H1 (cell line): ENCODE measurements around the gene EXD3. TPM values are rescaled to one million over a fixed set of nuclear protein-coding genes. Genes with fewer than 3 reads are reported as not detected.

Experiments
- CTCF ChIA-PET: fragments of 300-600 bp; sonication (Branson Sonifier 250); formaldehyde crosslinking; loops from one replicate; lab custom pipeline; 2021; ENCODE audit not compliant: partially characterized antibody; lab: Charles Lee
- POLR2A ChIA-PET: fragments of 300-600 bp; sonication (Branson Sonifier 250); formaldehyde crosslinking; loops from one replicate; lab custom pipeline; 2021; ENCODE audit warnings: inconsistent platforms; ENCODE audit not compliant: partially characterized antibody; lab: Charles Lee
- DNase-seq, 2 experiments: peaks; one replicate each; pipeline versions ENCODE4 v3.0.0 to v3.0.0-alpha.2; 2010 to 2022; ENCODE audit warnings: low spot score in 2 of 2, low read depth in 1 of 2, mixed read lengths in 1 of 2
- FAIRE-seq: peaks from 2 replicates; lab custom pipeline; 2011; peaks lifted over from hg19 to GRCh38; lab: Jason Lieb, UNC
- H2AFZ ChIP-seq: 2 replicates; pipeline ENCODE4 v1.8.1; 2012; ENCODE audit warnings: low read length, inconsistent platforms
- H2AK5ac ChIP-seq: 2 replicates; pipeline ENCODE4 v1.6.1; 2013; ENCODE audit warnings: low read depth, low read length
- H2BK120ac ChIP-seq: replicated peaks from 2 replicates; pipeline ENCODE3; 2013; ENCODE audit warnings: low read depth, low read length, inconsistent platforms
- H2BK12ac ChIP-seq: 2 replicates; pipeline ENCODE4 v1.6.1; 2013; ENCODE audit warnings: low read depth, low read length
- H2BK15ac ChIP-seq: 2 replicates; pipeline ENCODE4 v1.6.1; 2013; ENCODE audit warnings: low read length
- H2BK20ac ChIP-seq: 2 replicates; pipeline ENCODE4 v1.6.1; 2013; ENCODE audit warnings: low read length
- H2BK5ac ChIP-seq: 2 replicates; pipeline ENCODE4 v1.6.1; 2013; ENCODE audit warnings: low read depth, low read length
- H3K14ac ChIP-seq: 2 replicates; pipeline ENCODE4 v1.6.1; 2013; ENCODE audit warnings: inconsistent platforms; ENCODE audit not compliant: insufficient read length
- H3K18ac ChIP-seq: 2 replicates; pipeline ENCODE4 v1.6.1; 2013; ENCODE audit warnings: low read length; ENCODE audit errors: extremely low read depth
- H3K23ac ChIP-seq: 2 replicates; pipeline ENCODE4 v1.6.1; 2013; ENCODE audit warnings: inconsistent platforms; ENCODE audit not compliant: insufficient read length
- H3K23me2 ChIP-seq: 2 replicates; pipeline ENCODE4 v1.6.1; 2013; ENCODE audit warnings: low read depth, low read length
- H3K27ac ChIP-seq: 2 replicates; pipeline ENCODE4 v1.6.1; 2011; ENCODE audit warnings: low read depth, low read length, inconsistent platforms
- H3K27me3 ChIP-seq, 4 experiments: replicated peaks in 1 of 4; 1 replicate in 1 of 4; 2 replicates in 3 of 4; pipeline versions ENCODE4 v1.6.1 to v1.8.1; 2011 to 2013; ENCODE audit warnings: low read length in 3 of 4, mild to moderate bottlenecking in 3 of 4, inconsistent platforms in 2 of 4, mixed read lengths in 2 of 4, moderate library complexity in 1 of 4; ENCODE audit not compliant: control insufficient read depth in 3 of 4, insufficient read depth in 3 of 4; ENCODE audit errors: extremely low read depth in 1 of 4
- H3K36me3 ChIP-seq, 4 experiments: 2 replicates each; pipeline versions ENCODE4 v1.6.1 to v1.8.1; 2011 to 2013; ENCODE audit warnings: mild to moderate bottlenecking in 4 of 4, low read length in 3 of 4, moderate library complexity in 2 of 4, control low read depth in 1 of 4, inconsistent platforms in 1 of 4; ENCODE audit not compliant: insufficient read depth in 4 of 4, control insufficient read depth in 2 of 4
- H3K4ac ChIP-seq: replicated peaks from 2 replicates; pipeline ENCODE3; 2013; ENCODE audit warnings: low read length, low read depth, mixed read lengths, inconsistent platforms; ENCODE audit not compliant: insufficient read length
- H3K4me1 ChIP-seq, 4 experiments: replicated peaks in 1 of 4; 1 replicate in 1 of 4; 2 replicates in 3 of 4; pipeline versions ENCODE4 v1.6.1 to v1.8.1; 2011 to 2013; ENCODE audit warnings: low read length in 3 of 4, inconsistent platforms in 2 of 4, mixed read lengths in 1 of 4; ENCODE audit not compliant: insufficient read depth in 4 of 4, control insufficient read depth in 3 of 4
- H3K4me2 ChIP-seq, 2 experiments: 2 replicates each; pipeline versions ENCODE4 v1.6.1 to v1.8.1; 2011 to 2013; ENCODE audit warnings: low read depth in 2 of 2, low read length in 2 of 2, control low read depth in 1 of 2, inconsistent platforms in 1 of 2, mild to moderate bottlenecking in 1 of 2; ENCODE audit not compliant: insufficient read depth in 1 of 2
- H3K4me3 ChIP-seq, 4 experiments: fragments of 200-600, 300-600 bp in 1 of 4; sonication (generic), shearing (Covaris generic), sonication (Bioruptor Twin) in 1 of 4; 2 replicates each; pipeline versions ENCODE4 v1.5.1 to v1.8.1; 2011 to 2016; ENCODE audit warnings: low read length in 4 of 4, low read depth in 3 of 4, control low read depth in 2 of 4, inconsistent platforms in 2 of 4, mild to moderate bottlenecking in 2 of 4, mixed read lengths in 1 of 4, moderate library complexity in 1 of 4; ENCODE audit not compliant: insufficient read depth in 2 of 4; ENCODE audit errors: extremely low read depth in 1 of 4
- H3K56ac ChIP-seq: replicated peaks from 2 replicates; pipeline ENCODE3; 2013; ENCODE audit warnings: low read depth, mild to moderate bottlenecking, mixed read lengths, low read length, inconsistent platforms; ENCODE audit not compliant: insufficient read length
- H3K79me1 ChIP-seq: 2 replicates; pipeline ENCODE4 v1.6.1; 2013; ENCODE audit warnings: low read depth, low read length, control low read depth
- H3K79me2 ChIP-seq, 2 experiments: 2 replicates each; pipeline versions ENCODE4 v1.6.1 to v1.8.1; 2012 to 2013; ENCODE audit warnings: low read length in 2 of 2, mild to moderate bottlenecking in 2 of 2, inconsistent platforms in 1 of 2; ENCODE audit not compliant: insufficient read depth in 2 of 2, control insufficient read depth in 1 of 2
- H3K9ac ChIP-seq, 4 experiments: replicated peaks in 1 of 4; 1 replicate in 1 of 4; 2 replicates in 3 of 4; pipeline versions ENCODE4 v1.6.1 to v1.8.1; 2011 to 2013; ENCODE audit warnings: low read depth in 3 of 4, low read length in 3 of 4, control low read depth in 2 of 4, mild to moderate bottlenecking in 2 of 4, moderate library complexity in 2 of 4, inconsistent platforms in 1 of 4; ENCODE audit errors: extremely low read depth in 1 of 4
- H3K9me3 ChIP-seq, 2 experiments: 2 replicates each; pipeline versions ENCODE4 v1.6.1 to v1.8.1; 2012 to 2013; ENCODE audit warnings: mild to moderate bottlenecking in 2 of 2, moderate library complexity in 2 of 2, control low read depth in 1 of 2, inconsistent platforms in 1 of 2, low read depth in 1 of 2, low read length in 1 of 2, mixed read lengths in 1 of 2; ENCODE audit not compliant: insufficient read depth in 2 of 2
- H4K20me1 ChIP-seq, 2 experiments: replicated peaks in 1 of 2; 2 replicates each; pipeline versions ENCODE3 to v1.8.1; 2011 to 2013; ENCODE audit warnings: inconsistent platforms in 2 of 2, low read length in 2 of 2, mild to moderate bottlenecking in 1 of 2; ENCODE audit not compliant: insufficient read depth in 2 of 2, control insufficient read depth in 1 of 2
- H4K5ac ChIP-seq: 2 replicates; pipeline ENCODE4 v1.6.1; 2013; ENCODE audit warnings: low read length, low read depth, mixed read lengths, inconsistent platforms; ENCODE audit not compliant: insufficient read length
- H4K8ac ChIP-seq: 2 replicates; pipeline ENCODE4 v1.8.0; 2013; ENCODE audit warnings: mild to moderate bottlenecking, moderate library complexity, low read length, inconsistent platforms; ENCODE audit not compliant: insufficient read depth; ENCODE audit errors: extremely low read depth
- H4K91ac ChIP-seq: replicated peaks from 2 replicates; pipeline ENCODE3; 2013; ENCODE audit warnings: low read length, mixed read lengths, inconsistent platforms; ENCODE audit not compliant: insufficient read length
- GABPA ChIP-seq: IDR thresholded peaks from 2 replicates; pipeline ENCODE4 v1.6.1; 2011; ENCODE audit warnings: mild to moderate bottlenecking, low read length, moderate library complexity, borderline replicate concordance; ENCODE audit not compliant: insufficient read depth
- ZNF274 ChIP-seq: IDR thresholded peaks from 2 replicates; pipeline ENCODE4 v1.7.0; 2012; ENCODE audit warnings: low read length, borderline replicate concordance; ENCODE audit errors: extremely low read depth
- WGBS, 2 experiments: shearing (Covaris generic) in 1 of 2; methylation state at CpG; one replicate each; pipeline versions ENCODE4 v1.1.6 to v1.1.7; 2013 to 2015; ENCODE audit warnings: low lambda C conversion rate in 2 of 2, mixed read lengths in 2 of 2, inconsistent platforms in 1 of 2, low coverage in 1 of 2, missing lambda C conversion rate in 1 of 2; ENCODE audit not compliant: insufficient replicate concordance in 2 of 2, insufficient coverage in 1 of 2, insufficient read length in 1 of 2; ENCODE audit errors: extremely low coverage in 1 of 2, missing lambda C conversion rate in 1 of 2; 5-methylcytosine and 5-hydroxymethylcytosine counted together
- polyA plus RNA-seq, 7 experiments: library from polyadenylated mRNA; depleted of rRNA in 3 of 7; stranded (reverse) in 5 of 7; unstranded in 2 of 7; fragments of >200 nt in 5 of 7; fragments of 200-250 nt in 2 of 7; gene quantifications; 1 replicate in 5 of 7; 2 replicates in 1 of 7; 4 replicates in 1 of 7; pipeline versions ENCODE4 v1.2.1 to v1.2.3, GENCODE V29; 2011 to 2013; ENCODE audit warnings: missing spikeins in 2 of 7, mixed read lengths in 2 of 7
- total RNA-seq: library from RNA; stranded (reverse); fragmentation: NEBNext Ultra II Directional; extraction: Animal tissue kit (Norgen Biotek cat#: 25700); gene quantifications from 2 replicates; pipeline ENCODE4 v1.2.1, GENCODE V29; 2021

EXD3 gene
- total and polyA plus RNA-seq, 2 of the 8 experiments (the other 6 are each of a cell fraction or from before 2014, with no cell fraction given): 7.2 to 9.4 TPM

GRCh38 chr9:137428311-137428630, 5.3 kb upstream of the EXD3 start:
- no peak overlapping the region for H3K4ac ChIP-seq
- H3K56ac ChIP-seq: no peak overlapping the region
- H3K27me3 ChIP-seq: peaks cover 0 to 13% (median 2%) of the 10 kb centered on the region in 4 experiments; a peak in 4 of 7 replicates
- no peak for FAIRE-seq
- no peaks in the 10 kb centered on the region for H3K79me2 ChIP-seq
- no peak overlapping the region for H3K23ac ChIP-seq
- no peak for DNase-seq
- H3K23me2 ChIP-seq: peaks cover 5% of the 10 kb centered on the region; the same call in 1 of the 2 replicates
- TF ChIP-seq ZNF274 (no peak), GABPA (no peak)
- TF ChIP-seq, all 59 proteins: peak for 0
- no peaks in the 10 kb centered on the region for H3K79me1 ChIP-seq
- H4K5ac ChIP-seq: no peak overlapping the region
- no peaks in the 10 kb centered on the region for H3K36me3 ChIP-seq
- ChIA-PET CTCF (interaction anchor here (0.6 to 1.4 kb wide), 2 partner anchors 17 to 136 kb away, joined by 3 to 9 read pairs; no protein-coding TSS in a partner anchor), POLR2A (interaction anchor here (1.1 kb wide), 1 partner anchor 14 kb away, joined by 4 read pairs; the partner anchor contains the start of gene ENTPD8)
- no peak overlapping the region for H3K14ac ChIP-seq
- no peak overlapping the region for H2BK5ac ChIP-seq
- no peak overlapping the region for H3K4me2 ChIP-seq
- no peaks in the 10 kb centered on the region for H3K9me3 ChIP-seq
- no peak overlapping the region for H2BK120ac ChIP-seq
- H4K20me1 ChIP-seq: peaks cover 0 to 1% of the 10 kb centered on the region in 2 experiments
- no peak overlapping the region for H3K18ac ChIP-seq
- H4K8ac ChIP-seq: no peak overlapping the region
- no peak overlapping the region for H4K91ac ChIP-seq
- H2AFZ ChIP-seq: no peak overlapping the region
- H2AK5ac ChIP-seq: no peak overlapping the region
- H2BK12ac ChIP-seq: no peak overlapping the region
- WGBS, 2 experiments: 67% methylated on average over 1 of the region's 6 CpGs; no CpG with 5 or more reads in 1 of the 2 experiments
- H2BK15ac ChIP-seq: no peak overlapping the region
- H3K4me1 ChIP-seq: peaks cover 0 to 3% (median under 1%) of the 10 kb centered on the region in 4 experiments; a peak in 2 of 7 replicates
- no peak overlapping the region for H2BK20ac ChIP-seq
- H3K27ac ChIP-seq: no peak overlapping the region
- no peak overlapping the region for H3K4me3 ChIP-seq
- no peak overlapping the region for H3K9ac ChIP-seq
